C4-2B (cell line): ENCODE data around the gene BCL10.

Source experiments
- H3K27ac ChIP-seq: fragments of 450-650 bp; 2 replicates; pipeline ENCODE4 v1.5.1; 2017
- CTCF ChIP-seq: fragments of 450-650 bp; conservative IDR thresholded peaks from 2 replicates; pipeline ENCODE4 v1.5.1; 2017; ENCODE audit warnings: mild to moderate bottlenecking
- ZFX ChIP-seq: fragments of 450-650 bp; IDR thresholded peaks from 2 replicates; pipeline ENCODE4 v1.6.1; 2017

Gene BCL10

GRCh38 chr1:85276215-85276977, at the start of gene BCL10:
Gene BCL10 (minus strand): TSS chr1:85276632. CDS start chr1:85276352, 280 bp downstream.
- peak within 1 kb of the TSS; percentile 92 for H3K27ac ChIP-seq
- no peak for TF ChIP-seq CTCF
- no peak for TF ChIP-seq ZFX

GRCh38 chr1:85325920-85326319, 49.5 kb upstream of the BCL10 start:
- no peak for TF ChIP-seq ZFX
- TF ChIP-seq CTCF: no peak
- no peak overlapping the region for H3K27ac ChIP-seq

DNA sequence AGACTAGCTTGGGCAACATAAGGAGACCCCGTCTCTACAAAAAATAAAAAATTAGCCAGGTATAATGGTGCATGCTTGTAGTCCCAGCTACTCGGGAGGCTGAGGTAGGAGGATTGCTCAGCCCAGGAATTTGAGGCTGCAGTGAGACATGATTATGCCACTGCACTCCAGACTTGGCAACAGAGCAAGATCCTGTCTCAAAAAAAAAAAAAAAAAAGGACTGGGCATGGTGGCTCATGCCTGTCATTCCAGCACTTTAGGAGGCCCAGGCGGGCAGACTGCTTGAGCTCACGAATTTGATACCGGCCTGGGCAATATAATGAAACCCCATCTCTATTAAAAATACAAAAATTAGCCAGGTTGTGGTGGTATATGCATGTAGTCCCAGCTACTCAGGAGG, 47.3 kb upstream of the BCL10 start:
- H3K27ac ChIP-seq: no peak overlapping the region
- TF ChIP-seq ZFX (no peak), CTCF (no peak)

GRCh38 chr1:85322655-85323054, 46.2 kb upstream of the BCL10 start:
- no peak for TF ChIP-seq ZFX
- no peak for TF ChIP-seq CTCF
- H3K27ac ChIP-seq: no peak overlapping the region

- TF ChIP-seq ZFX (no peak), CTCF (no peak)
- no peak overlapping the region for H3K27ac ChIP-seq
Observed at GRCh38 chr1:85321237-85321964, 45.0 kb upstream of the BCL10 start.

GRCh38 chr1:85320371-85321131, 44.1 kb upstream of the BCL10 start:
- TF ChIP-seq CTCF: no peak
- no peak overlapping the region for H3K27ac ChIP-seq

DNA sequence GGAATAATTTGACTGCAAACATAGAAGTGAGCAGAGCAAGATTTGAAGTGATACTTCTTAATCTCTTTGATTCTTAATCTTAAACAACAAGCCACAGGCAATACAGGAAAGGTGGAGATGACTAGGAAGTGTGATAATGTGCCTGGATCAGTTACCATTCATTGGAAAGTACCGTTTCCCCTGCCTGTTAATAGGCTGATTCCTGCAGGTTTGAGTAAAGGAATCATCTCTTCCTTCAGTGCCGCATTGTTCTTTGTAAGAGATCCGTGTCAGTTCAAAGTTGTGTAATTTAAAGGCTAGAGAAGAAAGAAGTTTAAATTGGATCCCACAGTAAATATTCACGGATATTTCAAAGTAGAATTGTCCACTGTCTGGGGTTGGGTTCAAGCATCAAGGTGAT, 43.5 kb upstream of the BCL10 start:
- TF ChIP-seq CTCF (no peak), ZFX (no peak)
- no peak overlapping the region for H3K27ac ChIP-seq
